ENCODE results near the gene NSUN6.

DNA sequence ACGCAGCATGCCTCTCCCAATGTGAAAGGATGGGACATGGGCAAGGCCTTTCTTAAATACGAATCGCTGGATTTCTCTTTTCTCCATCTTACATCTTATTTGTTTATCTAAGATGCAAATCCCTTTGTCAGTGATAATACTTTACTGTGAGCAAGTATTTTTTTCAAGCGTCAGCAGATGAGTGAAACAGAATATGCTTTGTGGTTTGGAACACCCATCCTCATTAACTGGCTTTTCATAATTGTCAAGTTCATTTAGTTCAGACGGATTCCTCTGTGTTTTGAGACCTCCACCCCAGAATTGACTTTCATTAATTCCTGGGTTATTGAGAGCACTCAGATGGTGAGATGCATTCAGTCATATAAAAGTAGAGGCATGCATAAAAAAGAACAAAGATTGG, 149.8 kb downstream of the NSUN6 start:
- TF ChIP-seq FOXM1 (IDR thresholded peaks at IDR 0.05; ENCODE audit: borderline replicate concordance) (no peak), L3MBTL2 (conservative IDR thresholded peaks at IDR 0.05) (no peak)
